HepG2 (cell line): ENCODE results near the gene ZNF782. TPM values are rescaled to one million over a fixed set of nuclear protein-coding genes. Genes with fewer than 3 reads are reported as not detected.
A peak's percentile ranks its signal among the peaks of the same experiment; 100 is the strongest.

Experiments
- ATAC-seq: fragments of 200-7000 bp; cut with Tn5 transposase; 3 replicates; pipeline ENCODE4 v1.9.1; 2020; ENCODE audit warnings: mild to moderate bottlenecking, moderate library complexity
- BruUV-seq: library from RNA; stranded (reverse); fragments of 400-500 nt; replicated peaks from 2 replicates; lab custom pipeline; 2021; lab: Mats Ljungman, UMichigan
- CTCF ChIA-PET: fragments of 300-600 bp; formaldehyde crosslinking; extraction: SDS; loops from one replicate; lab custom pipeline; 2021; ENCODE audit warnings: low total read pairs, inconsistent platforms, low intra/inter-chr PET ratio; lab: Yijun Ruan, JAX
- POLR2A ChIA-PET: fragments of 350-600 bp; sonication (Branson Sonifier 250); formaldehyde crosslinking; loops from one replicate; lab custom pipeline; 2020; ENCODE audit warnings: antibody characterized with exemption, inconsistent platforms; lab: Yijun Ruan, JAX
- DNase-seq: peaks from one replicate; pipeline ENCODE4 v3.0.0-alpha.2; 2015; ENCODE audit warnings: low spot score
- FAIRE-seq: peaks from 3 replicates; lab custom pipeline; 2011; peaks lifted over from hg19 to GRCh38; lab: Jason Lieb, UNC
- H2AFZ ChIP-seq: one replicate; pipeline ENCODE4 v1.6.1; 2011; ENCODE audit warnings: low read length, inconsistent platforms
- H3K27ac ChIP-seq: fragments of 300-600 bp; 3 replicates; pipeline ENCODE4 v1.8.0; 2011; ENCODE audit warnings: mixed run types, mild to moderate bottlenecking, mixed read lengths, low read length, inconsistent platforms; ENCODE audit not compliant: insufficient read depth; ENCODE audit errors: extremely low read length
- H3K27me3 ChIP-seq, 2 experiments: fragments of 200-600 bp in 1 of 2; 2 replicates in 1 of 2; 3 replicates in 1 of 2; pipeline versions ENCODE4 v1.6.0 to v1.8.0; 2011; ENCODE audit warnings: low read length in 2 of 2, mild to moderate bottlenecking in 2 of 2, moderate library complexity in 2 of 2, inconsistent platforms in 1 of 2; ENCODE audit not compliant: insufficient read depth in 2 of 2, control insufficient read depth in 1 of 2
- H3K36me3 ChIP-seq, 2 experiments: fragments of 200-600 bp in 1 of 2; replicated peaks in 1 of 2; 2 replicates in 1 of 2; 3 replicates in 1 of 2; pipeline versions ENCODE4 v1.5.1 to v1.8.0; 2011; ENCODE audit warnings: low read length in 2 of 2, inconsistent platforms in 1 of 2; ENCODE audit not compliant: insufficient read depth in 2 of 2, control insufficient read depth in 1 of 2
- H3K4me1 ChIP-seq: 2 replicates; pipeline ENCODE4 v1.5.1; 2012; ENCODE audit warnings: low read length, inconsistent platforms; ENCODE audit not compliant: insufficient read depth
- H3K4me2 ChIP-seq: 2 replicates; pipeline ENCODE4 v1.6.0; 2011; ENCODE audit warnings: low read depth, low read length, inconsistent platforms
- H3K4me3 ChIP-seq, 3 experiments: fragments of 200-600 bp in 1 of 3; sonication (generic), shearing (Covaris generic) in 1 of 3; replicated peaks in 1 of 3; 2 replicates each; pipeline ENCODE4 v1.5.1; 2011 to 2016; ENCODE audit warnings: low read length in 3 of 3, inconsistent platforms in 2 of 3, low read depth in 2 of 3, mild to moderate bottlenecking in 2 of 3, control low read depth in 1 of 3, mixed read lengths in 1 of 3; ENCODE audit not compliant: insufficient read depth in 1 of 3
- H3K79me2 ChIP-seq: one replicate; pipeline ENCODE4 v1.6.1; 2011; ENCODE audit warnings: low read length, inconsistent platforms; ENCODE audit not compliant: insufficient read depth
- H3K9ac ChIP-seq: 2 replicates; pipeline ENCODE4 v1.6.0; 2011; ENCODE audit warnings: mild to moderate bottlenecking, low read depth, low read length, inconsistent platforms; ENCODE audit not compliant: insufficient read depth
- H3K9me3 ChIP-seq: 2 replicates; pipeline ENCODE4 v1.5.1; 2012; ENCODE audit warnings: mild to moderate bottlenecking, low read length
- H4K20me1 ChIP-seq: 2 replicates; pipeline ENCODE4 v1.6.0; 2011; ENCODE audit warnings: inconsistent platforms, mild to moderate bottlenecking, low read length, moderate library complexity; ENCODE audit not compliant: insufficient read depth
- BCL6 ChIP-seq: IDR thresholded peaks from 2 replicates; pipeline ENCODE4 v1.6.1; 2016; ENCODE audit warnings: missing genetic modification reagents, missing compliant biosample characterization
- BHLHE40 ChIP-seq: IDR thresholded peaks from 2 replicates; pipeline ENCODE4 v1.6.1; 2011; ENCODE audit warnings: low read length, improper control_type of control experiment
- ELF1 ChIP-seq: sonication (generic); formaldehyde crosslinking; IDR thresholded peaks from 2 replicates; pipeline ENCODE4 v1.4.0; 2020; ENCODE audit warnings: missing genetic modification reagents
- FOXK1 ChIP-seq: sonication (generic); formaldehyde crosslinking; IDR thresholded peaks from 2 replicates; pipeline ENCODE4 v1.4.0; 2020; ENCODE audit warnings: low read depth, missing genetic modification reagents, borderline replicate concordance
- MEIS1 ChIP-seq: sonication (generic); formaldehyde crosslinking; IDR thresholded peaks from 2 replicates; pipeline ENCODE4 v1.9.0; 2021; ENCODE audit warnings: mild to moderate bottlenecking, missing genetic modification reagents, moderate library complexity, borderline replicate concordance
- NR2F6 ChIP-seq, 2 experiments: IDR thresholded peaks; 2 replicates each; pipeline ENCODE4 v1.6.1; 2016; ENCODE audit warnings: antibody characterized with exemption in 1 of 2, mild to moderate bottlenecking in 1 of 2
- PATZ1 ChIP-seq: sonication (generic); formaldehyde crosslinking; IDR thresholded peaks from 2 replicates; pipeline ENCODE4 v1.4.0; 2020; ENCODE audit warnings: missing genetic modification reagents
- RFX1 ChIP-seq: fragments of 450-650 bp; IDR thresholded peaks from 2 replicates; pipeline ENCODE4 v1.6.1; 2017
- RORA ChIP-seq: sonication (generic); formaldehyde crosslinking; IDR thresholded peaks from 2 replicates; pipeline ENCODE4 v1.5.0; 2020; ENCODE audit warnings: mild to moderate bottlenecking, missing genetic modification reagents, moderate library complexity
- THAP11 ChIP-seq: IDR thresholded peaks from 2 replicates; pipeline ENCODE4 v1.6.1; 2016; ENCODE audit warnings: missing biosample characterization, missing genetic modification reagents
- ZBTB25 ChIP-seq: IDR thresholded peaks from 2 replicates; pipeline ENCODE4 v1.6.1; 2018; ENCODE audit warnings: missing genetic modification reagents
- ZFAT ChIP-seq: sonication (generic); formaldehyde crosslinking; conservative IDR thresholded peaks from 2 replicates; pipeline ENCODE4 v1.8.1; 2023; ENCODE audit warnings: missing genetic modification reagents, inconsistent platforms
- ZNF264 ChIP-seq: sonication (generic); formaldehyde crosslinking; IDR thresholded peaks from 2 replicates; pipeline ENCODE4 v1.4.0; 2020; ENCODE audit warnings: missing genetic modification reagents
- ZNF292 ChIP-seq: sonication (generic); formaldehyde crosslinking; IDR thresholded peaks from 2 replicates; pipeline ENCODE4 v1.8.1; 2022; ENCODE audit warnings: mild to moderate bottlenecking, low read depth, missing genetic modification reagents, borderline replicate concordance
- ZNF761 ChIP-seq: sonication (generic); formaldehyde crosslinking; conservative IDR thresholded peaks from 2 replicates; pipeline ENCODE4 v1.4.0; 2020; ENCODE audit warnings: mild to moderate bottlenecking, missing genetic modification reagents
- WGBS: methylation state at CpG from one replicate; pipeline ENCODE4 v1.1.6; 2017; ENCODE audit warnings: low lambda C conversion rate; 5-methylcytosine and 5-hydroxymethylcytosine counted together
- in situ Hi-C: cut with HindIII; loops from 2 replicates; pipeline ENCODE4 v1.10.0; 2017; ENCODE audit warnings: low pct_unique_long_range_greater_than_20kb; ENCODE audit not compliant: extremely low pct_ligation_motif_present
- intact Hi-C: fragments of 100-400 bp; cut with micrococcal nuclease; formaldehyde crosslinking; loops from one replicate; pipeline ENCODE4 v1.10.0; 2022; ENCODE audit not compliant: unreplicated experiment
- polyA plus RNA-seq, 8 experiments: library from polyadenylated mRNA; depleted of rRNA in 3 of 8; stranded (reverse) in 7 of 8; unstranded in 1 of 8; fragments of >200 nt; fragmentation: Illumina TruSeq in 4 of 8; extraction: Trizol in 4 of 8; gene quantifications; 2 replicates each; pipeline versions ENCODE4 v1.2.1 to v1.2.3, GENCODE V29; 2011 to 2016; ENCODE audit warnings: low read depth in 4 of 8, missing spikeins in 1 of 8, mixed read lengths in 1 of 8; ENCODE audit not compliant: insufficient read depth in 1 of 8
- total RNA-seq, 5 experiments: library from RNA; depleted of rRNA; stranded (reverse); fragments of >200 nt; fragmentation: Illumina TruSeq; extraction: Trizol; gene quantifications; 2 replicates each; pipeline ENCODE4 v1.2.3, GENCODE V29; 2016; ENCODE audit warnings: low read depth in 1 of 5
- TF ChIP-seq, protein P1 (sequence below): sonication (generic); formaldehyde crosslinking; IDR thresholded peaks from 2 replicates; pipeline ENCODE4 v1.4.0; 2020; ENCODE audit warnings: missing genetic modification reagents, mild to moderate bottlenecking, borderline replicate concordance
- TF ChIP-seq, protein P2 (sequence below): IDR thresholded peaks from 2 replicates; pipeline ENCODE4 v1.6.1; 2012; ENCODE audit warnings: inconsistent platforms

The ZNF782 gene
- total and polyA plus RNA-seq, 2 of the 13 experiments (the other 11 are each of a cell fraction or from before 2014, with no cell fraction given): 1.4 to 4.9 TPM

DNA sequence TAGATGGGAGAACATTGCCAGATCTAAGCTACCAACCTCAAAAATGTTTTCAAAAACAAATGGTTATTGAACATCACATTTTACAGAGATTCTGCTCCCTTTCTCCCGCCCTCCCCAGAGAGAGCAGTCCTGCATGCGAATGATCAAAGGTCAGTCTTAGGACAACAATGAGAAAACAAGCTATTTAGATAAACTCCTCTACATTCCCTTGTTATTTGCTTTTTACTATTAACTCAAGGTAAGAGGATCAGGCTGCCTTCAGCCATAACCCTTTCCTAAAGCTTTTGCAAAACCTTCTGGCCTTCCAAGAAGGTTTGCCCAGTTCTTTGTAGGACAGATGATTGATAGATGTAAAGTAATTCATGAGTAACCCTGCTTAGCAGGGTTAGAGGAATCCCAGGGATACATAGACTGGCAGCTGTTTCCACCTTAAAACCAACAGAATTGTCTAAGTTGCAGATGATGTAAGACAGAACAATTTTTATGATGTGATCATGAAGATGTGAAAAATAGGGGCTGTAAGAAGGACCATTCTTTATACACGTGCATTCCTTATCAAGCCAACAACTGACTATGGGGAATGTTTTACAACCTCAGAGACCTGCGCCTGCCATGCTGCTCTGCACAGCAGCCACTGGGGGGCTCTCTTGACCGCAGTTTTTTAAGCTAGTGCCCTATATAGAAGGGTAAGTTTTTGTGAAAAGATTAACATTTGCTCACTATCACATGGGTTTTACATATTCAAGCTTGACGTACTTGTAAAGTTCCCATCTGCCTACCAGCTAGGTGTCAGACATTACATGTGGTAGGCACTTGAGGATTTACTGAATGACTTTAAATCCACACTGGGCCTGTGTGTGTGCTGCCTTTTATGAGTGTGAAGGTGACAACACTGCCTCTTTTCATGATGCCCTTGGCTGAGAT lies 2.3 kb upstream of the ZNF782 start (continued):
- TF ChIP-seq FOXK1 (CRISPR knock-in tag): peak; percentile 50
- TF ChIP-seq ZNF264: 0 out of 2 replicates have a peak, but pooled peaks have one; percentile 15
- TF ChIP-seq BCL6: 0 out of 2 replicates have a peak, but pooled peaks have one; percentile 29
- peak; percentile 10; the same call in 1 of the 2 replicates for TF ChIP-seq ZNF292 (CRISPR knock-in tag)
- TF ChIP-seq ELF1 (CRISPR knock-in tag): no peak
- peak; percentile 72; the same call in 1 of the 2 replicates for TF ChIP-seq ZNF761
- peak; percentile 85 for TF ChIP-seq THAP11 (CRISPR knock-in tag)

GRCh38 chr9:96854651-96855273 lies 448 bp upstream of the ZNF782 start:
- ATAC-seq (no peak), DNase-seq (no peak), FAIRE-seq (no peak)
- 0 out of 2 replicates have a peak, but pooled peaks cover 6% of the 10 kb centered on the region for H4K20me1 ChIP-seq
- H3K4me1 ChIP-seq: peaks cover 77% of the 10 kb centered on the region
- H3K4me3 ChIP-seq: peak overlapping the region; percentile 78 to 84 (median 83)
- intact Hi-C loops: loop anchor here (5.0 to 10.0 kb wide), 4 partner anchors 380 to 763 kb away; no protein-coding TSS in a partner anchor
- ChIA-PET CTCF (no interaction called here), POLR2A (interaction anchor here (1.0 to 1.5 kb wide), 5 partner anchors 21 to 779 kb away, joined by 3 to 13 read pairs (median 5); partner anchors contain the start of genes NCBP1 and TSTD2)
- H3K9me3 ChIP-seq: no peaks in the 10 kb centered on the region
- no peaks in the 10 kb centered on the region for H3K27me3 ChIP-seq
- peak overlapping the region; percentile 25; the same call in 1 of the 2 replicates for H3K9ac ChIP-seq
- no TSS peak for BruUV-seq
- H3K4me2 ChIP-seq: peak overlapping the region; percentile 87
- in situ Hi-C loops: loop anchor here (10.0 to 25.0 kb wide), 2 partner anchors 540 to 758 kb away; no protein-coding TSS in a partner anchor
- peaks cover 33% of the 10 kb centered on the region for H3K79me2 ChIP-seq
- WGBS: 60% methylated on average over 16 of the region's 16 CpGs
- H2AFZ ChIP-seq: no peak overlapping the region
- peaks cover 0 to 4% of the 10 kb centered on the region in 2 experiments; a peak in 2 of 5 replicates for H3K36me3 ChIP-seq
- H3K27ac ChIP-seq: peak overlapping the region; percentile 73
- TF ChIP-seq RFX1 (no peak), MEIS1 (CRISPR knock-in tag) (0 out of 2 replicates have a peak, but pooled peaks have one; percentile 3), RORA (CRISPR knock-in tag) (no peak), ZFAT (CRISPR knock-in tag) (no peak), ZBTB25 (CRISPR knock-in tag) (0 out of 2 replicates have a peak, but pooled peaks have one; percentile 3), PATZ1 (CRISPR knock-in tag) (no peak), NR2F6 (IDR thresholded peaks at IDR 0.05) (no peak), NR2F6 (CRISPR knock-in tag; IDR thresholded peaks at IDR 0.05) (0 out of 2 replicates have a peak, but pooled peaks have one; percentile 8), BHLHE40 (no peak)
- TF ChIP-seq, protein P1, sequence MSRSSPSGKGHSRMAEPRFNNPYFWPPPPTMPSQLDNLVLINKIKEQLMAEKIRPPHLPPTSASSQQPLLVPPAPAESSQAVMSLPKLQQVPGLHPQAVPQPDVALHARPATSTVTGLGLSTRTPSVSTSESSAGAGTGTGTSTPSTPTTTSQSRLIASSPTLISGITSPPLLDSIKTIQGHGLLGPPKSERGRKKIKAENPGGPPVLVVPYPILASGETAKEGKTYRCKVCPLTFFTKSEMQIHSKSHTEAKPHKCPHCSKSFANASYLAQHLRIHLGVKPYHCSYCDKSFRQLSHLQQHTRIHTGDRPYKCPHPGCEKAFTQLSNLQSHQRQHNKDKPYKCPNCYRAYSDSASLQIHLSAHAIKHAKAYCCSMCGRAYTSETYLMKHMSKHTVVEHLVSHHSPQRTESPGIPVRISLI (CRISPR knock-in tag): 0 out of 2 replicates have a peak, but pooled peaks have one; percentile 9
- TF ChIP-seq, protein P2, sequence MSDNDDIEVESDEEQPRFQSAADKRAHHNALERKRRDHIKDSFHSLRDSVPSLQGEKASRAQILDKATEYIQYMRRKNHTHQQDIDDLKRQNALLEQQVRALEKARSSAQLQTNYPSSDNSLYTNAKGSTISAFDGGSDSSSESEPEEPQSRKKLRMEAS: no peak
